ENCODE measurements around the gene TNRC18. TPM values are rescaled to one million over a fixed set of nuclear protein-coding genes. Genes with fewer than 3 reads are reported as not detected.
"Not testable (repeated sequence)": the region's sequence is repeated elsewhere in the genome, so short reads cannot be mapped to it uniquely, and the experiment has no call there.

Gene TNRC18
- total RNA-seq, 2 donors from 2014 or later: 93.0 to 103 TPM

GRCh38 chr7:5309146-5309545 lies 114.5 kb downstream of the TNRC18 start:
- intact Hi-C loops (cut with DNase I): no loop called here
- DNase-seq (ENCODE audit: low spot score): no peak

- intact Hi-C loops (cut with DNase I); DNase-seq (ENCODE audit: low spot score): not testable (repeated sequence)
Observed at GRCh38 chr7:5307221-5308142, 116.2 kb downstream of the TNRC18 start.

- intact Hi-C loops (cut with DNase I); DNase-seq (ENCODE audit: low spot score): not testable (repeated sequence)
Observed at GRCh38 chr7:5305050-5305449, 118.6 kb downstream of the TNRC18 start.

- intact Hi-C loops (cut with DNase I): no loop called here
- no peak for DNase-seq (ENCODE audit: low spot score)
Observed at GRCh38 chr7:5303591-5304505, 119.8 kb downstream of the TNRC18 start.

GRCh38 chr7:5303061-5303460 lies 120.6 kb downstream of the TNRC18 start:
- intact Hi-C loops (cut with DNase I): no loop called here
- DNase-seq (ENCODE audit: low spot score): no peak

- DNase-seq (ENCODE audit: low spot score): no peak
- intact Hi-C loops (cut with DNase I): no loop called here
Observed at GRCh38 chr7:5302577-5302976, 121.1 kb downstream of the TNRC18 start.

GRCh38 chr7:5300366-5300765 lies 123.3 kb downstream of the TNRC18 start:
- DNase-seq (ENCODE audit: low spot score): no peak
- intact Hi-C loops (cut with DNase I): no loop called here

GRCh38 chr7:5296611-5297226 lies 126.9 kb downstream of the TNRC18 start:
- intact Hi-C loops (cut with DNase I): no loop called here
- DNase-seq (ENCODE audit: low spot score): no peak

GRCh38 chr7:5296015-5296610 lies 127.5 kb downstream of the TNRC18 start:
- DNase-seq (ENCODE audit: low spot score): no peak
- intact Hi-C loops (cut with DNase I): no loop called here

GRCh38 chr7:5295039-5296014 lies 128.3 kb downstream of the TNRC18 start:
- DNase-seq (ENCODE audit: low spot score): no peak
- intact Hi-C loops (cut with DNase I): no loop called here

- intact Hi-C loops (cut with DNase I): no loop called here
- no peak for DNase-seq (ENCODE audit: low spot score)
Observed at GRCh38 chr7:5294169-5294987, 129.3 kb downstream of the TNRC18 start.

- DNase-seq (ENCODE audit: low spot score); intact Hi-C loops (cut with DNase I): not testable (repeated sequence)
Observed at GRCh38 chr7:5291711-5292335, 131.8 kb downstream of the TNRC18 start.

- no peak for DNase-seq (ENCODE audit: low spot score)
- intact Hi-C loops (cut with DNase I): no loop called here
Observed at GRCh38 chr7:5291301-5291700, 132.3 kb downstream of the TNRC18 start.

- DNase-seq (ENCODE audit: low spot score): no peak
Observed at GRCh38 chr7:5289355-5289754, 134.3 kb downstream of the TNRC18 start.

GRCh38 chr7:5288560-5288959 lies 135.1 kb downstream of the TNRC18 start:
- intact Hi-C loops (cut with DNase I); DNase-seq (ENCODE audit: low spot score): not testable (repeated sequence)

More at GRCh38 chr7:5289355-5289754, 134.3 kb downstream of the TNRC18 start:
- intact Hi-C loops (cut with DNase I): no loop called here

GRCh38 chr7:5287802-5288201 lies 135.8 kb downstream of the TNRC18 start:
- intact Hi-C loops (cut with DNase I): no loop called here
- DNase-seq (ENCODE audit: low spot score): no peak

GRCh38 chr7:5287373-5287772 lies 136.3 kb downstream of the TNRC18 start:
- intact Hi-C loops (cut with DNase I); DNase-seq (ENCODE audit: low spot score): not testable (repeated sequence)

Measured in posterior vena cava (tissue), 2 donors.